Stimulated activated CD8-positive, alpha-beta memory T cell treated with anti-CD3 and anti-CD28 coated beads, Interleukin-4, amount 100 ng/mL, for 48 hours (primary cell): Measurements from ENCODE around the gene ANKS1B.

Source experiments
- DNase-seq: peaks from one replicate; pipeline ENCODE4 v3.0.0-alpha.2; 2020

The ANKS1B gene

DNA sequence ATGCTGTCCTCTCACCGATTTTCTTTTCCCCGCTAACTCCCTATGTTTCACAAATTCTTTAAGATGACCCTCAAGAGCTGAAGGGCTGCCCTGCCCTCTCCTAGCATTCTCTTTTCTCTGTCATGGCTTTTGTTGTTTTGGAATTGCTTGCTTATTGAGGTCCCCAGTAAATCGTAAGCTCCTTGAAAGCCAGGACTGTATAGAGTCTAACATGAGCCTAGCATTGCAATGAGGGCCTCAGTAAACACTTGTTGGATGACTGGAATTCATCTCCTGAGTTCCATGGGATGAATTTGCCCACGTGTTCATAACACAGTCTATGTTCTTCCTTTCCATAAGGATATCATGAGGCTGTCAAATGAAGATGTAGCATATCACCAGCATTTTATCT is 1247.4 kb downstream of the ANKS1B start:
- DNase-seq = no peak

DNA sequence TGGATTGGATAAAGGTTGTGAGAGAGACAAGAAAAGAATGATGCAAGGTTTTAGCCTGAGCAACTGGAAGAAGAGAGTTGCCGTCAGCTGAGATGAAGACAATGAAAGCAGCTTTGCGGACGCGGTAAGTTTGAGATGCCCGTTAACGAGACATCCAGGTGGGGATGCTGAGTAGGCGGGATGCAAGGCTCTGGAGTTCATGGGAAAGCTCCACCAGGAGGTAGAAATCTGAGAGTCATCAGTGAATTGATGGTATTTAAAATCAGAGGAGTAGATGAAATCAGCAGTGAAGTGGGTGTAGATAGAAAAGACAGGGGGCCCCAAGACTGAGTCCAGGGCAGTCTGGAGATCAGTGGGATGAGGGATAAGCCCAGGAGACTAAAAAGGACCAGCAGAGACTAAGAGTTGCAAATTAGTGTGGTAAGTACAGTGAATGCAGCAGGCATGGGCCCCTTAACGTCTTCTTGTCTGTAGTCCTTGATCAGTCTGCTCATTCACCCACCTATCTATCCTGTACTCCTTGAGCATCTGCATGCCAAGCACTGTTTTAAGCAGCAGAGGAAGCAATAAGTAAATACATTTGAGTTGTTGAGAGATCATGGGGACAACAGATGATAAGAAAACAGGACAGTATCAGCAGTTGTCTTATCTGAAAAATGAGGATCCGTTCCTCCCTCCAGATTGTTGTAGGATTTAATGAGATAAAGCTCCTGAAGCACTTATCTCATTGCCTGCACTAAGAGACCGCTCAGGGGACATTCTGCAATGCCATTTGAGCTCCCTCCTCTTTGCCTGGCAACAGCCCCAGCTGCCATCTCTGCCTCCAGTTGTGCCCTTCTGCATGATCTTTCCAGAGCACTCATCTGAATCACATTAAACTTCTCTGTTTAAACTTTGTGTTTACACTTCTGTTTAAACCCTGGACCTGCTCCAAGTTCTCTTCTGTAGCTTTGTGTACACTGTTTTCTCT is 1248.1 kb downstream of the ANKS1B start:
- DNase-seq = no peak

DNA sequence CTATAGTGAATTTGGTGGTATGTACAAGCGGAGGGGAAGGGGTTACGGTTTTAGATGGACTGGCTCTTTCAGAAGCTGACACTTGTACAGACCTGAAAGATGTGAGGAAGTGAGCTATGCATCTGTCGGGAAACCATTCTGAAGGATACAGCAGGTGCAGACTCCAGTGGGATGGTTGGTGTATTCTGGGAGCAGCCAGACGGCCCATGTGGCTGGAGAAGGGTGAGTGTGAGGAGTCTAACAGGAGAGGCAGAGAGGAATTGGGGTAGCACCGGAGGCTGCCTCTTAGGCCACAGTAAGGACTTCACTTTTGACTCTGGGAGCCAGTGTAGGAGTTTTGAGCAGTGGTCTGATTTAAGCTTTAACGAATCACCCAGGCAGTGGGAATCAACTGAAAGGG is 1248.9 kb downstream of the ANKS1B start:
- no peak for DNase-seq

DNA sequence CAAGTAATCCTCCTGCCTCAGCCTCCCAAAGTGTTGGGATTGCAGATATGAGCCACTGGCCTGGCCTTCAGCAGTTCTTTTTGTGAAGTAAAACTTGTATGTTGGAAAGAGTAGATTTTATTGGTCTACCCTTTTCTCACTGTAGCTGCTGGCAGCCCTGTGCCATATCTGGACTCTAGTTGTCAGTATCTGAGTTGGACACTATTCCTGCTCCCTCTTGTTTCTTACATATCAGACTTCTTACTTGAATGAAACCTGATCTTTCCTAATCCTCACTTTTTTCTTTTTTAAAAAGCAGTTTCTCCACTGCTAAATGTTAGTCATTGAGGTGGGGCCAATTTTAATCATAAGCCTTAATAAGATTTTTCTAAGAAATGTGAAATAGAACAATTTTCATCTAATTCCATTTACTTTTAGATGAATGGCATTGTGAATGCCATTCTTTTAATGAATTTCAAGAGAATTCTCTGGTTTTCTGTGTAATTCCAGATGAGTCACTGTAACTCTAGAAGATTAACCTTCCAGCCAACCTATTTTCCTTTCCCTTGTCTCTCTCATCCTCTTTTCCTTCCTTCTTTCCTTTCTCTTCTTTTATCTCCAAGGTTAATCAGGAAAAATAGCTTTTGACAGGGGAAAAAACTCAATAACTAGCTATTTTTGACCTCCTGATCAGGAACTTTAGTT is 1250.9 kb downstream of the ANKS1B start:
- no peak for DNase-seq

DNA sequence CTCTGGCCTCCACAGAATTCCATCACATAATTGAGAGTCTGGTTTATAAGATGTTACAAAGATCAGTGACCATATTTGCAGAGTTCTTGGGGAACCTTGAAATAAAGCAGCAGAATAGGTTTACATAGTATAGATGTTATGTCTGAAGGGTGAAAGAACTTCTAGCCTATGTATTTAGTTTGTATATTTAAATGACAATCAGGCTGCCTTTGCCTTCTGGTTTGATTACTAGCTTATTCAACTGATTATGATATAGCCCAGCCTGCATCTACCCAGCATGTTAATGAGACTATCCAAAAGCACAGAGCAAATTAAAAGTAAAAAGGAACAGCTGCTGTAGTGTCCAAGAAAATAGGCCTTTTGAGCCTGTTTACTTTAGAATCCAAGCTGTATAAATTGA is 1254.3 kb downstream of the ANKS1B start:
- no peak for DNase-seq

DNA sequence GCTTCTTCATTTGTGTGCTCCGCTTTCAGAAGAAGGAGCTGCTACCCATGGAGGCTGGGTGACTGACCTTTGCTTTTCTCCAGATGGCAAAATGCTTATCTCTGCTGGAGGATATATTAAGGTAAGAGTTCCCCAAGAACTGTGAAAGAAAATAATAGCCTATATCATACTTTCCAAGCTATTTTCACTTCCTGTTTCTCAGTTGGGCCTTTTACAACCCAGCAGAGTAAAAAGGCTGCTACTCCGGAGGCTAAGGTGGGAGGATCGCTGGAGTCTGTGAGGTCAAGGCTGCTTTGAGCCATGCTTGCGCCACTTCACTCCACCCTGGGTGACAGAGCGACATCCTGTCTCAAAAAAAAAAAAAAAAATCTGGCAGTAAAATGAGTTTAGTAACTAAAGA is 1257.5 kb downstream of the ANKS1B start:
- no peak for DNase-seq

DNA sequence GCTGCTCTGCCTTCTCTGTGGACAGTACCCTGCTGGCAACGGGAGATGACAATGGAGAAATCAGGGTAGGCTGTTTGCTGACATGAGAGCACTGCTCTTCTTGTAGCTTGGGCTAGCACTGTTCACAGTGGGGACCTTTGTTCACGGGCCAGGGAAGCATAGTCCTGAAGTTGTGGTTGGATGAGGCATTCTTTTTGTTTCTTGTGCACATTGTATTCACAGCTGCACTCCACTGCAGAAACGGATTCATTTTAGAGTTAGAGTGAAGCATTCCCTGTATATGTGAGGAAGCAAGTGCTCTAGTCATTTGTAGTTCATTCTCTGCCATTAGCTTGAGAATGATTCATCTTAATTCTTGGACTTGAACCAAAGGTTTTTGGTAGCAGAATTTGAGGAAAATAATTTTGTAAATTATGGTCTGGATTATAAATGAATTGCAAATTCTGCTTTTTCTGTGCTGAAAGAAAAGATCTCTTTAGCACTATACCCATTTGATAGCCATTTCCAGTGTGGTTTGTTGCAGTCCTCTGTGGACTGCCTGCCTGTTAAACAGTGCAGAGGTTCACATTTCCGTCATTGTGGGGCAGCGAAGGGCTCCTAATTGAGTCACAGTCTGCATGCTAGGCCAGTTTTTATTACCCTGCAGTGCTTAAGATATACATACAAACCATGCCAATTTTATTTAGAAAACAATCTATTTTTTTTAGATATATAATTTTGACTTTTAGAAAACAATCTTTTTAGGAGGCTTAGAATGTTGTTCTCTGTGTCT is 1259.1 kb downstream of the ANKS1B start:
- DNase-seq = peak; percentile 80

DNA sequence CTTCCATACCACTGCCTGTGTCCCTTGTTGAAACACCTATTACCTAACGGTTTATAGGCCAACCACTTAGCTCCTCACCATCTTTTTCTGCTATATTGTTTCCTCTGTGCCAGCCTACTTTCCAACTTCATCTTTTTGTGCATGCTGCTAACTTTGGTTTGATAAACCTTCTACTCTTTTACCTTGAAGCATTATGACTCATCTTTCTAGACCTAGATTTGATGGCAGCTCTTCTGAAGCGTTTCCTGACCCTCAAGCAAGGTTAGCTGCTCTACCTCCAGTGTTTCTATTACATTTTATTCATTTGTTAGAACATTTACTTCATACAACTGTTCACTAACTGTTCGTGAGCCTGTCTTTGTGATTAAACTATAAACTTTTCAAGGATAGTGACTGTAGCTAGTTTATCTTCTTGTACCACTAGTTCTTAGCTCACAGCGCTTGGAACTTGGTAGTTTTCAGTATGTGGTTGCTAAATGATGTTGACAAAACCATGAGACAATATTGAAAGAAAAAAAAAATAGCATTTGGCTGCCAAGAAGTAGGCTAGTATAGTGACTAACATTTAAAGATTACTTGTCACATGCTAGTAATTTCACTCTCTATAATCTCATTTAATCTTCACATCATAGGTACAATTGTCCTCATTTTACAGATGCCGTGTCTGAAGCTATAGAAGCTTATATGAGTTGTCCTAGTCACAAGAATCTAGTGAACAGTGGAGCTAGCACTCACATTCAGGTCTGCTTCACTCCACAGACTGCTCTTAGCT is 1260.2 kb downstream of the ANKS1B start:
- DNase-seq = no peak

DNA sequence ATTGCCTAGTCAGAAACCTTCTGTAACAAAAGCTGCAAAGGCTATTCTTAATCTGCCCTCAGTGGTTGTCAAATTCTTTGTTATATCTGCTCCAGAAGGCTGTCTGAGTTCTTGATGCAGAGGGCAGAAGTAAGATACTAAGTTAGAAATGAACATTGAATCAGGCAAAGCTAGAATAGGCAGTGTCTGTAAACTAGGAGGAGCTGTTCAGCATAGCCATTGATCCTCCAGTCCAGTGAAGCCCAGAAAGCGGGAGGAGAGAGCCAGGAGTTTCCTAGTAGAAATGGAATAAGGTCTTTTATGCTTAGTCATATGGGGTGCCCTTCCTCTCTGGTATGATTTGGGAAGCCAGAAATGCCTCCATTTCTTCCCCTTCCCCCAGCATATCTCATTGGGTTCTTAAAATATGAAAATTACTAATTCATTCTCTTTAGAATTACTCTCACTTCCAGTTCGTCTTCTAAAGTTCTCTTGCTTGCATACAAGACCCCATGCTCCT is 1263.5 kb downstream of the ANKS1B start:
- no peak for DNase-seq

DNA sequence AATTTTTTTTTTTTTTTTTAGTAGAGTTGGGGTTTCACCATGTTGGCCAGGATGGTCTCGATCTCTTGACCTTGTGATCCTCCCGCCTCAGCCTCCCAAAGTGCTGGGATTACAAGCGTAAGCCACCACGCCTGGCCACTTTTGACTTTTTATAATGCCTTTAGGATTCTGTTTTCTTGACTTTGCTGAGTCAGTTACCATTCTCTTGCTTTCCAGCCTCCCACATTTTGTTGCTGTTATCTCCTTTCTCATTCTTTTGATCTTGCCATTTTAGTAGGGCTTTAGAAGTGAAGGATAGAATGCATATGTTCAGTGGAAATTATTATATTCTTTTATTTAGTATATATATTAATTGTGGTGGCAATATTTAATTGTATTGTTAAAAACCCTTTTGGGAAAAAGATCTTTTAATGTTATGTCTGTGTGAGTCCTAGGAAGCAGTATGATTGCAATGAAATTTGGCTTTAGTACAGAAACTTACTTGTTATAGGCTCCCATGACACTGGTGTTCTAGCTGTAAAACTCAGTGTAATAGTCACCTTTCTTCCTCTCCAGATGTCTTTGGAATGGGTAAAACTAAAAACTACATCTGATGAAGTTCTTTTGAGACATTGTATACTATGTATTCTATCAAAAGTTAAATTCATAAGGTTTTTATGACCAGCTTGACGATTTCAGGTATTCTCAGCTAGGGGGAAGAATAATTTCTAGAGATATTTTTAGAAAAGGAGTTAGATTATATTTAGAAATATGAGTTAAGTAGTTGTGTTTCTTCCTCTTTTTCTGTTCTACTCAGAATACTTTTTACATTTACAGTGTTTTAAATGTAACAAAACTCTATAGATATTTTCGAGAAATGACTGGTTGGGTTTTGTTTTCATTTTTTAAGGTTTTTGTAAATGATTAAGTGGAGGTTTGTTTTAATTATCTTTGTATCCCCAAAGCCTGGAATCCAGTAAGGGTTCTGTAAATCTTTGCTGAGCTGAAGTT is 1264.9 kb downstream of the ANKS1B start:
- DNase-seq = no peak

DNA sequence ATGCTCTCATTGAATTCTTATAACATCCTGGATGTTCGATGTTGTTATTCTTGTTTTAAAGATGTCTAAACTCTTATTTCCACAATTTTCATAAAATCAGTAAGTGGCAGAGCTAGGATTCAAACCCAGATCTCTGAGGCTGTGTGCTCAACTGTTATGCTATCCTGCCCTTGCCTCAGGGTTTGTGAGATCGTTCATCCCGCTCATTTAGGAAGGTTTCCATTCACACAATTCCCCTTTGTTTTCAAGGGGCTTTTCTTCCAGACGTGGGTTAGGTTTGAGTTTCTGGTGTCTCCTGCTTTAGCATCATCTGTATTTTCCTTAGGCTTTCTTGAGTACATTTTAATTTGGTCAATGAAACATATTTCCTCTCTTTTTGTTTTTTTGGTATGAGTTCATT is 1270.3 kb downstream of the ANKS1B start:
- no peak for DNase-seq

DNA sequence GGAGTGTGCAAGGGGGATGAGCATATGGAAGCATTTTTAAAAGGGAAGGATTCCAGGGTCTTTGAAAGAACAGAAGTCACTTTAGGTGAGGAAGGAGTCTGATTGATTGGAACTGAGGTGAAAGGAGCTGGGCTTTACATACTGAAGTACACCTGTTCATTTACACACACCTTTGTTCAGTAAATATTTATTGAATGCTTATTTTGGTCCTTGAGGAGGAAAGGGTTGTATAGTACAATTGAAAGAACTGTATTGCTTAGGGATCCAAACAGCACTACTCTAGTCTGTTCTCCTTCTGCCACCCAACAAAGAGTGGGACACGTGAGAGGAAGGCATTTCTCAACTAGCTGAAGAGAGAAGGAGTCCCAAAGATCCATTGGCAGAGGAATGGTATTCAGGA is 1275.7 kb downstream of the ANKS1B start:
- DNase-seq = no peak

DNA sequence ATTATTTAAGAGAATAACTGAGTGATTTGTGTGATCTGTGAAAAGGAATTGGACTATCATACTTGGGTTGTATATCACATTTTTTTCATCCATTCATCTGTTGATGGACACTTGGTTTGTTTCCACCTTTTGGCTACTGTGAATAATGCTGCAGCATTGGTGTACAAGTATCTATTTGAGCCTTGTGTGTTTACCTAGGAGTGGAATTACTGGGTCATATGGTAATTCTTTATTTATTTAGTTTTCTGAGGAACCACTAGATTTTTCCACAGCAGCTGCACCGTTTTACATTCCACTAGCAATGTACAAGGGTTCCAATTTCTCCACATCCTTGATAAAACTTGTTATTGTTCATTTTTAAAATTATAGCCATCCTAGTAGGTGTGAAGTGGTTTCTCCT is 1283.6 kb downstream of the ANKS1B start:
- no peak for DNase-seq

DNA sequence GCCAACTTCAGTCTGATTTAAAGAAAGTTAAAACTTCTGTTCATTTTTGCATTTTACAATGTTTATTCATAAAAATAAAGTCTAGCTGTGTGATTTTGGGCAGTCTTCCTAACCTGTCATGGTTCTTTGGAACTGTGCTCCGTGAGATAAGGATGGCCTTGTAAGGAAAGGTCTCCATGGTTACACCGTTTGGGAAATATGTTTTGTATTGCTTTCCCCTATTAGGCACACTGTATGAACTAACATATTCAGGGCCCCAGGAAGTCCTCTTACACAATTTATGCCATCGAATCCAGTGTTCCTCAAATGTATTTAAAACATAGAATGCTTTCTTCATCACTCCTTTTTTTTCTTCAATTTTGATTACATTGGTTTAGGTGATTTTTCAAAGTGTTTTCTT is 1285.2 kb downstream of the ANKS1B start:
- no peak for DNase-seq

DNA sequence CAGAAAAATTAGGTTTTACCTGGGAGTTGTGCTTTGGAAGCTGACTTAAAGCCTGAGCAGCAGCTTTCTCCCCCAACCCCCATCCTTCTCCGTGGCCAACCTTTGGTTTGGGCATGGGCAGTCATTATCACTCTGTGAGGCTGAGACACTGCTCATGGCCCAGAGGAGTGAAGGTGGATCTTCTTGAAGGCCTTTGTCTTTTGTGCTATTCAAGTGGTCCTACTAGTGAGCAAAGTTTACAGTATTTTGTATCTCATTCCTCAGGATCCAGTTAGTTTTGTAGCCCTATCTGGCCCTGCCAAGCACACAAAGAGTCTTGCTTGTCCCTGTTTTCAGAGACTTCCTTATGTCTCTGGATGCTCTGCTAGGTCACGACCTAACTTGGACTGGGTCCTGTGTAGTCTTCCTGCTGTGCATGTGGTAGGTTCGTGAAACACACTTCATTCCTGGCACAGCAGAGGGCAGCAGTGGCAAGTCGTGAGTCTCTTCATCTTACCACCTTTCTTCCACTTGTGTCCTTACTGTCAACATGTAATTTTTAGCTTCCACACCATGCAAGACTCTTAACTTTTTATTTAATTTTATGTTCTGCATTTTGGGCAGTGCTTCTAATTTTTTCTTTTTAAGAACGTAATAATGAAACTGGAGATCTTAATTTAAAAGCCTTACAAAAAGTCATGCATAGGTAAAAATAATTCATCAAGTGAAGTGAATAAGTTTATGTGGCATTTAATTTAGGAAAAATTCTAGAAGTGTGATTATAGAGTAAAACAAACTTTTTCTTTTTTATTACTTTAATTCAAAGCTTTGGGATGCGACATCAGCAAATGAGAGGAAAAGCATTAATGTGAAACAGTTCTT is 1285.9 kb downstream of the ANKS1B start:
- peak; percentile 66 for DNase-seq

DNA sequence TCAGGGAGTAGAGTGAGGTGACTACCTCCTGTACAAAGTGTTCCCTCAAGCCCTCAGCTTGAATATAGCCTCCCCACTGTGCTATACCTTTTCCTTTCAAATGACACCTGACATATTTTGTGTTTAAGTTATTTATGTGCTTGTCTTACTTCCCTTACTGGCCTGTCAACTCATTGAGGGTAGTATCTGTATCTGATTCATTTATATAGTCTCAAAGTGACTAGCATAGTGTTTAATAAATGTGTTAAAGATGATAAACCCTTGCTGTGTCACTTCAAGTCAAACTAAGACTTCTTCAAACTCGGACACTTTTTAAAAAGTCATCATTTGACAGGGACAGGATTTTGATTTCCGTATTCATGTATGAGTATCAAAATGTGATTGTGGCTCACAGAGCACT is 1287.5 kb downstream of the ANKS1B start:
- DNase-seq = no peak

DNA sequence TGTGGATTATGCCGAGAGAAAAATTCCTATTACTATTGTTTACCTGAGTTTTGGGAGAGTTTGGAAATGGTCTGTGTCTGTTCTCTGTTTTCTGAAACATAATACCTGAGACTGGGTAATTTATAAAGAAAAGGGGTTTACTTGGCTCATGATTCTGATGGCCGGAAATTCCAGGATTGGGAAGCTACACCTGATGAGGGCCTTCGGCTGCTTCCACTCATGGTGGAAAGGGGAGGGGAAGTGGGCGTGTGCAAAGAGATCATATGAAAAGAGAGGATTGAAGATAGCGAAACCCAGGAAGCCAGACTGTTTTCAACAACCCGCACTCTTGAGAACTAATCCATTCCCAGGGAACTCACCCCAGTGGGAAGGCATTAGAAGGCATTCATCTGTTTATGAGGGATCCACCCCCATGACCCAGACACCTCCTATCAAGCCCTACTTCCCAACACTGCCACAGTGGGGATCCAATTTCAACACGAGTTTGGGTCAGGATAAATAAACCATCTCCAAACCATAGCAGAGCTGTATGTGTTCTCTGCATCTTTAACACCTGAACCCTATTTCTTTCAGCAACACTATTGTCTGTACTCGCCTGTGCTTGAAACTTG is 1288.6 kb downstream of the ANKS1B start:
- DNase-seq = no peak

DNA sequence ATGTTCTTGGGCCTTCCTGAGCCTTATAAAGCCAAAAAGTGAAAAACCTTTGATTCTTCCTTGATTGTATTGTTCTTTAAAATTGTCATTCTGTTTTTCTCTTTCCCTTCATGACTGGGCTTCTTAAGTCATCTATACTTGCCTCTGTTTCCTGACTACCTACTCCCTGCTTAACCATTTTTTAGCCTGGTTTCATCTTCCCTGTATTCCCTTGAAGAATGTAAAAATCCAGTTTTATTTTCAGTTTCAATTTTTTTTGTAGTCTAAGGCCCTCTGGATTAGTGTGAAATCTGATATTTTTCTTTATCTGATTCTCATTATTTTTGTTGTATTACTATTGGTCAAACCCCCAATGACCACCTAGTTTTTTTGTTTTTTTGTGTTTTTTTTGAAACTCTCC is 1293.4 kb downstream of the ANKS1B start:
- DNase-seq = no peak

DNA sequence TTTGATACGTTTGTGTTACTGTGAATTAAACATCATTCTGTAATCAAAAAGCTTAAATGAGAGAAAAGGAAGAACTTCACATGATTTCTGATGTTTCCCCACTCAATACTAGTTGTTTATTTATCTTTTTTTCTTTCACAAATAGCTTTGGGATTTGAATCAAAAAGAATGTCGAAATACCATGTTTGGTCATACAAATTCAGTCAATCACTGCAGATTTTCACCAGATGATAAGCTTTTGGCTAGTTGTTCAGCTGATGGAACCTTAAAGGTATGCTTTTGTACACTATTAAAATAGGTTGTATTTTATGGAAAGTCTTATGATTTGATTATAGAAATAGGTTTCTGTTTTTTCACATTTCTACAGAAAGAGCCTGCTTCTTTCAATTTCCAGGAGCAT is 1298.1 kb downstream of the ANKS1B start:
- DNase-seq = no peak
